ENCODE data around the gene PDZD8. TPM values are rescaled to one million over a fixed set of nuclear protein-coding genes. Genes with fewer than 3 reads are reported as not detected.

The PDZD8 gene
- total RNA-seq, 4 donors from 2014 or later: 15.9 to 25.0 (median 18.1) TPM

DNA sequence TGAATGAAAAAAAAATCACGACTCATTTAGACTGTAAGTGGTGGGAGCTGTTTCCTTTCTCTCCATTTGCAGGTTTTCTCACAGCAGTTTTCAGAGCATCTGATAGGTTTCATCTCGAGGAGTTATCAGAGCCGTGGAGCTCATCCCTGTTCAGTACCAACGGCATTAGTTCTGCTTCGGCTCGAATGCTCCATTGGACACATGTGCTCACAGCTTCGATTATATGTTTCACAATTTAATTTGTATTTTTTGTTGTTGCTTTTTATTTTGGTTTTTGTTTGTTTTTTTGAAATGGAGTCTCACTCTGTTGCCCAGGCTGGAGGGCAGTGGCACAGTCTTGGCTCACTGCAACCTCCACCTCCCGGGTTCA lies 132.8 kb downstream of the PDZD8 start:
- intact Hi-C loops (cut with DNase I; ENCODE audit: low total_unique reads) (no loop called here), in situ Hi-C loops (cut with MboI; ENCODE audit: low sequenced_read_pairs in 4 of 4) (no loop called here)
- Histone ChIP-seq H3K4me3 (no peak overlapping the region), H3K4me1 (no peaks in the 10 kb centered on the region), H3K36me3 (no peaks in the 10 kb centered on the region), H3K9me3 (no peaks in the 10 kb centered on the region), H3K27ac (no peak overlapping the region), H3K27me3 (peaks cover 22 to 29% (median 26%) of the 10 kb centered on the region in 3 donors)
- DNase-seq: no peak
- no peak for TF ChIP-seq POLR2A (IDR thresholded peaks at IDR 0.05)
- TF ChIP-seq, protein P1, sequence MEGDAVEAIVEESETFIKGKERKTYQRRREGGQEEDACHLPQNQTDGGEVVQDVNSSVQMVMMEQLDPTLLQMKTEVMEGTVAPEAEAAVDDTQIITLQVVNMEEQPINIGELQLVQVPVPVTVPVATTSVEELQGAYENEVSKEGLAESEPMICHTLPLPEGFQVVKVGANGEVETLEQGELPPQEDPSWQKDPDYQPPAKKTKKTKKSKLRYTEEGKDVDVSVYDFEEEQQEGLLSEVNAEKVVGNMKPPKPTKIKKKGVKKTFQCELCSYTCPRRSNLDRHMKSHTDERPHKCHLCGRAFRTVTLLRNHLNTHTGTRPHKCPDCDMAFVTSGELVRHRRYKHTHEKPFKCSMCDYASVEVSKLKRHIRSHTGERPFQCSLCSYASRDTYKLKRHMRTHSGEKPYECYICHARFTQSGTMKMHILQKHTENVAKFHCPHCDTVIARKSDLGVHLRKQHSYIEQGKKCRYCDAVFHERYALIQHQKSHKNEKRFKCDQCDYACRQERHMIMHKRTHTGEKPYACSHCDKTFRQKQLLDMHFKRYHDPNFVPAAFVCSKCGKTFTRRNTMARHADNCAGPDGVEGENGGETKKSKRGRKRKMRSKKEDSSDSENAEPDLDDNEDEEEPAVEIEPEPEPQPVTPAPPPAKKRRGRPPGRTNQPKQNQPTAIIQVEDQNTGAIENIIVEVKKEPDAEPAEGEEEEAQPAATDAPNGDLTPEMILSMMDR (IDR thresholded peaks at IDR 0.05 in 4 of 5, conservative IDR thresholded peaks at IDR 0.05 in 1 of 5): no peak
- no peak for ATAC-seq

DNA sequence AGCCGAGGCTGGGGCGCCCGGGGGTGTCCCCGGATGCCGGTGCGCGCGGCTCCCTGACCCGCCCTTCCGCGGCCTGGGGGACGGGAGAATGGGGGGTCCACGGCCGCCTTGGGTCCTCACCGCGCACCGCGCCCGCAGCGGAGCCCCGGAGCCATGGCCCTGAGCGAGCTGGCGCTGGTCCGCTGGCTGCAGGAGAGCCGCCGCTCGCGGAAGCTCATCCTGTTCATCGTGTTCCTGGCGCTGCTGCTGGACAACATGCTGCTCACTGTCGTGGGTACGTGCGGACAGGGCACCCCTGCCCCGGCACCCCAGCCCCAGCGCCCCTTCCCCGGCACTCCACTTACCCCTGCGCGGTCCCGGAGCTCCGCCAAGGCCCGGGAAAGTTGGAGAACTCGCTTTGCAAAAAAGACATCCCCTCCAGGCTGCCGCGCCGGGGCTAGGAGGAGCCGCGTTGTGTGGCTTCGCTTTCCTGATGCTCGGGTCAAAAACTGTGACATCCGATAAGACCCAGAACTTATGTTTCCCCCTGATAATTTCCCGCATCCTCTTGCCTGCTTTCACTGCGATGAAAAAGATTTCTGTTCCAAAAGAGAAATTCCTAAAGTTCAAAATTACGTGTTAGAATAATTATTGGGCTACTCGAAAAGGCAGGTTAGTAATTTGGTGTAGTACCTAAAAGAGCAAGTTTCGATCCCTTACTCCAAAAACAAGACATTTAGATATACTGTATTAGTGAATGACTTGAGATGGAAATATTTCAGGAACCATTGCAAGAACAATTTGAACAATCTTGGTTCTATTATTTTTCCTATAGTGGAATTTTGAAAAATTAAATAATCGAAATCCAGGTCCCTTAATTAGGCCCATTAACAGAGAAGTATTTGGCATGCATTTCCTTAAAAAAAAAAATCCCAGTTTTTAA lies 133.4 kb downstream of the PDZD8 start:
- in situ Hi-C loops (cut with MboI; ENCODE audit: low sequenced_read_pairs in 4 of 4): no loop called here
- H3K27me3 ChIP-seq: peaks cover 22 to 29% (median 26%) of the 10 kb centered on the region in 3 donors
- intact Hi-C loops (cut with DNase I; ENCODE audit: low total_unique reads): no loop called here
- no peak overlapping the region for H3K4me3 ChIP-seq
- no peaks in the 10 kb centered on the region for H3K36me3 ChIP-seq
- H3K27ac ChIP-seq: no peak overlapping the region
- no peak for ATAC-seq
- no peaks in the 10 kb centered on the region for H3K9me3 ChIP-seq
- no peak for DNase-seq
- TF ChIP-seq, protein P1 (IDR thresholded peaks at IDR 0.05 in 4 of 5, conservative IDR thresholded peaks at IDR 0.05 in 1 of 5): no peak
- no peak for TF ChIP-seq POLR2A (IDR thresholded peaks at IDR 0.05)
- H3K4me1 ChIP-seq: no peaks in the 10 kb centered on the region

DNA sequence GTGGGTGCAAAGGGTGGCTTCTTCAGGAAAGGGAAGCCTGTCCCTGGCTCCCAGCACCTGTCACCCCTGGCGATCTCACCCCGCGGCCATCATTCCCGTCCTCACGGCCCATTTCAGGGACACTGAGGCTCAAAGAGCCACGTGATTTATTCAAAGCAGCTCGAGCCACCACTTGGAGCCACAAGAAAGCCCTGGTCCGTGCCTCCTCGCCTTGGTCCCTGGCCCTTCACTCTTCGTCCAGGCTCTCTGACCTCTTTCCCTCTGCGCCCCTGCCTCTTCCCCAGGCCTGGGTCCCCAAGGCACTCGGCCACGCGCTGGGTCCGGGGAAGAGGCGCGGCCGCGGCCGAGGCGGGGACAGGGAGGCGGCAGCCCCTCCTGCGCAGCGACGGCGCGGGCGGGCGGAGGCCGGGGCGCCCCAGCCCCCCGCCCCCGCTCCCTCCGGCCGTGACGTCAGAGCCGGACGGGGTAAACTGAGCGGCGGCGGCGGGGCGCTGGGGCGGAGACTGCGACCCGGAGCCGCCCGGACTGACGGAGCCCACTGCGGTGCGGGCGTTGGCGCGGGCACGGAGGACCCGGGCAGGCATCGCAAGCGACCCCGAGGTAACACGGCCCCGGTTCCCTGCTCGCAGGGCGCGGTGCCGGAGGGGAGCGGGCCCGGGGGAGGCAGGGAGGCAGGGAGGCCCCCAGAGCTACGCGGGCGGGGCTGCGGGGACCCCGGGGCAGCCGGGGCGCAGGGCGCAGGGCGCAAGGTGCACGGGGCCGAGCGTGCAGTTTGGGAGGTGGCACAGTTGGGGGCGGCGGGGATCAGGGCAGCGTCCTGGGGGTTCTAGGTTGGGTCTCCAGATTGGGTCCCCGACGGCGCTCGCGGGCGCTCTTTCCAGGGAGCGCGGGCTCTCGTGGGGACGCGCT lies 134.4 kb downstream of the PDZD8 start, which contains the start of gene SLC18A2:
SLC18A2 (plus strand) TSS at position 494 of the 909 bp plus-strand sequence. CDS start 580 bp downstream, outside the sequence.
- no peak for DNase-seq
- ATAC-seq: no peak
- intact Hi-C loops (cut with DNase I; ENCODE audit: low total_unique reads) (no loop called here), in situ Hi-C loops (cut with MboI; ENCODE audit: low sequenced_read_pairs in 4 of 4) (no loop called here)
- no peaks in the 10 kb centered on the region for H3K4me1 ChIP-seq
- no peaks in the 10 kb centered on the region for H3K9me3 ChIP-seq
- no peaks in the 10 kb centered on the region for H3K36me3 ChIP-seq
- no peak within 1 kb of the TSS for H3K27ac ChIP-seq
- TF ChIP-seq POLR2A (IDR thresholded peaks at IDR 0.05): no peak
- no peak within 1 kb of the TSS for H3K4me3 ChIP-seq
- H3K27me3 ChIP-seq: peaks cover 22 to 29% (median 26%) of the 10 kb centered on the region in 3 donors

DNA sequence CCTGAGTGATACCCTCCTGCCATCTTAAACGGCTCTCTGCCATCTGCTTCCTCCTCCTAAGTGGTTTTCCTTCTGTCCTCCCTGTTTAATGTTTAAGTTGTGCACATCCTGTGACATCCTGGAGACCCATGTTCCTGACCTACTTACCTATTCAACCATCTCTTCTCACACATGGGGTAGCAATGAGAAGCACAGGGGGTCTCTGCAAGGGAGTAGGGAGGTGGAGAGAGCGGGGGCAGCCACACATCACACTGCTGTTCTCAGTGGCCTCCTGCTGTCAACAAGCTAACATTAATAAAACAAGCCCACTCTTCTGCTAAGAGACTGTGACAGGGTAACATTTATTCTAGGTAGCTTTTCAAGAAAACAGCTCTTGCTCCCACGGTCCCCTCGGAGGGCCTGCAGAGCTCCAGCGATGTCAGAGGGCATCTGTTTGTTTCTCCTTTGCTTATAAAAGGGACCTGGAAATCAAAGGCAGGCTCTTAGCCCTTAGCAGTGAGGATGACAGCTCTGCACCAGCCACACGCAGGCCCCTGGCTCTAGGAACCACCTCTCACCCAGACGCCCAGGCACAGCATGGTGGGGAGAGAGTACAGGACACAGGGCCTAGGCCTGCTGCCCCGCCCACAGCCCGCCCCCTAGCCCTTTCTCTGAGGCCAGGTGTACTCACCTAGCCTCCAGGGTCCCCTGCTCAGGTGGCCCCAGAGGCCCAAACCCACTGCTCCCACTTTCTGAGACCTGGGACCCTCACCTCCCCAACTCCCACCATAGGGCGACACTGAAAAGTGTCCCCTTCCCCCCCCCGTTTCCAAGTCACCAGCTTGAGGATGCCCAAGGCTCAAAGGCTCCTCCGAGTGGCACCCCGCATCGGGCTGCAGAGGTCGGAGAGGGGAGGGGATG lies 135.3 kb downstream of the PDZD8 start:
- ATAC-seq (no peak), DNase-seq (no peak)
- intact Hi-C loops (cut with DNase I; ENCODE audit: low total_unique reads): no loop called here
- peaks cover 22 to 26% (median 24%) of the 10 kb centered on the region in 3 donors for H3K27me3 ChIP-seq
- no peak overlapping the region for H3K4me3 ChIP-seq
- TF ChIP-seq, protein P1 (IDR thresholded peaks at IDR 0.05 in 4 of 5, conservative IDR thresholded peaks at IDR 0.05 in 1 of 5): no peak
- no peak for TF ChIP-seq POLR2A (IDR thresholded peaks at IDR 0.05)
- H3K9me3 ChIP-seq: no peaks in the 10 kb centered on the region
- no peaks in the 10 kb centered on the region for H3K36me3 ChIP-seq
- no peak overlapping the region for H3K27ac ChIP-seq
- in situ Hi-C loops (cut with MboI; ENCODE audit: low sequenced_read_pairs in 4 of 4): no loop called here
- H3K4me1 ChIP-seq: no peaks in the 10 kb centered on the region
